Endothelial cell of umbilical vein (primary cell): ENCODE results near the gene FAM193B.

Experiments used
- EZH2 ChIP-seq: IDR thresholded peaks from 2 replicates; pipeline ENCODE4 v1.6.1; 2012; ENCODE audit warnings: borderline replicate concordance, low read depth, mild to moderate bottlenecking, moderate library complexity, low read length, inconsistent platforms; ENCODE audit not compliant: severe bottlenecking
- MYC ChIP-seq: IDR thresholded peaks from one replicate; pipeline ENCODE4 v1.6.1; 2011; ENCODE audit warnings: mild to moderate bottlenecking, low read depth, low read length

DNA sequence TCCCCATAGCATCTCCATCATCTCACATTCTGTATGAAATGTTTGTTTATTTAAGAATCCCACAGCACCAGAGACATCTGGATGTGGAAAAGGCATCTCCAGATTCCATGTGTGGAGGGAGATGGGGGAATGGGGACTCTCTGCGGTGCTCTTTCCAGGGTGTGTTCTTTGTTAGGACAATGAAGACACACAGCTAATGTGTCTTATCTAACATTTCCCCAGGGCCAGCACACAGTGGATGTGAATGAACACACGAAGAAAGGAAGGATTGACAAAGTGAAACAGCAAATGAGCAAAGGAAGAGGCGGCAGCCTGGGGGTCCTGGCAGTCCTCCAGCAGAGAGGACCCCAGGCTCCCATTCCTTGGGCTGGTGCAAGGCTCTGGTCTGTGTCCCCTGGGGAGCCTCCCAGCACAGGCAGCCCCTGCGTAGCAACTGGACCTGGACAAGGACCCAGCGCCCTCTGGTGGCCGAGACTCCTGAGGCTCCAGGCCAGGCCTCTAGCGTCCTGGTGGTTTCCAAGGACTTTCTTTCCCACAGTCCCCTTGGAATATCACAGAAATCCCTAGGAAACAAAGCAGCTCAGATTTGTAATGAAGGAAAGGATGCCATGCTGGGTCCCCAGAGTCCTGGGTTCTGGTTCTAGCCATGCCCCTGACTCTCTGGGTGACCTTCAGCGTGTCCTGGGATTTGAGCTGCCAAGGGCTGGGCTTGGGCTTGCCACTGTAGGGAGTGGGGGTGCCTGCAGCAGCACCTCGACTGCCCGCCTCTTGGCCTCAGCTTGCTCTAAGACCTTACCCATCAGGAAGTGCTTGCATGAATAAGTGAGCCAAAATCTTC, 53.5 kb downstream of the FAM193B start:
- TF ChIP-seq MYC, result no peak
- no peak for TF ChIP-seq EZH2
